Articular chondrocyte of knee joint (primary cell): ENCODE measurements around the gene GPR45. TPM values are rescaled to one million over a fixed set of nuclear protein-coding genes. Genes with fewer than 3 reads are reported as not detected.

Experiments
- total RNA-seq: library from RNA; depleted of rRNA; stranded (reverse); fragments of >200 nt; gene quantifications from 2 replicates; pipeline ENCODE4 v1.2.3, GENCODE V29; 2012

Gene GPR45, protein sequence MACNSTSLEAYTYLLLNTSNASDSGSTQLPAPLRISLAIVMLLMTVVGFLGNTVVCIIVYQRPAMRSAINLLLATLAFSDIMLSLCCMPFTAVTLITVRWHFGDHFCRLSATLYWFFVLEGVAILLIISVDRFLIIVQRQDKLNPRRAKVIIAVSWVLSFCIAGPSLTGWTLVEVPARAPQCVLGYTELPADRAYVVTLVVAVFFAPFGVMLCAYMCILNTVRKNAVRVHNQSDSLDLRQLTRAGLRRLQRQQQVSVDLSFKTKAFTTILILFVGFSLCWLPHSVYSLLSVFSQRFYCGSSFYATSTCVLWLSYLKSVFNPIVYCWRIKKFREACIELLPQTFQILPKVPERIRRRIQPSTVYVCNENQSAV
- not detected in 2 replicates for total RNA-seq

DNA sequence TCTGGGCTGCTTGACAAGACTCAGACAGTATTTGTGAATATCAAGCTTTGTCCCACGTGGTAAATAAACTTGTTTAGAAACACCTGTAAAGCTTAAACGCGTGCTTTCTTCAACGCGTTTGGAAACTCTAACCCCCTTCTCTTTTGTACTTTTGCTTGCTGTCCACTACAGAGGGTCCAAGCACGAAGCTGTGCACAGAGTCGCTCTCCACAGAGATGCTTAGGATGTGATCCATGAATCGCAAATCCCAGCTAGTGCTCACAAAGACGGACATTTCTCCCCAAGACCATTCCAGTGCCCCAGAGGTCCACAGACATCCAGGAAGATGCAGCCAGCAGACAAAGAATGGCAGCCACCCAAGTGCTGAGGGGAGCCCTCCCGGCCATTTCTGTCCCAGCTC lies at the start of gene GPR45:
Gene GPR45 (plus strand): TSS at position 301 of the 400 bp plus-strand sequence. CDS start 116 bp downstream, outside the sequence.

Other genes starting within 250 kb of the GPR45 start
- gene MRPS9, start 203.7 kb upstream of the GPR45 start, total RNA-seq, result 19.9 TPM in 2 replicates
- gene TGFBRAP1, start 88.0 kb downstream of the GPR45 start, total RNA-seq, result 17.4 and 17.8 TPM in 2 replicates
- 17.8 and 27.9 TPM in 2 replicates for gene C2orf49, start 95.8 kb downstream of the GPR45 start, total RNA-seq
- gene FHL2, start 157.3 kb downstream of the GPR45 start, total RNA-seq, result 202 and 504 TPM in 2 replicates